Measurements from ENCODE around the gene IVD.
"Not testable (repeated sequence)": the region's sequence is repeated elsewhere in the genome, so short reads cannot be mapped to it uniquely, and the experiment has no call there.

Gene IVD

GRCh38 chr15:40444736-40445135, 39.1 kb downstream of the IVD start:
- Histone ChIP-seq H3K4me3 (ENCODE audit: low read depth in 1 of 5, low read length in 5 of 5) (no peak overlapping the region), H3K9me3 (ENCODE audit: control insufficient read depth in 5 of 5, low read length in 5 of 5) (no peaks in the 10 kb centered on the region), H3K27ac (ENCODE audit: low read depth, low read length) (no peak overlapping the region), H3K9ac (ENCODE audit: low read length in 5 of 5) (no peak overlapping the region), H3K27me3 (ENCODE audit: control insufficient read depth in 5 of 5, insufficient read depth in 4 of 5, low read length in 5 of 5) (no peaks in the 10 kb centered on the region), H3K36me3 (ENCODE audit: control insufficient read depth in 5 of 5, insufficient read depth in 5 of 5, low read length in 5 of 5) (no peaks in the 10 kb centered on the region), H3K4me1 (ENCODE audit: control insufficient read depth in 5 of 5, insufficient read depth in 5 of 5, low read length in 5 of 5) (peaks cover 10 to 43% (median 16%) of the 10 kb centered on the region in 5 donors)

GRCh38 chr15:40445421-40445922, 39.9 kb downstream of the IVD start:
- H3K36me3 ChIP-seq (ENCODE audit: control insufficient read depth in 5 of 5, insufficient read depth in 5 of 5, low read length in 5 of 5) = no peaks in the 10 kb centered on the region
- no peaks in the 10 kb centered on the region for H3K27me3 ChIP-seq (ENCODE audit: control insufficient read depth in 5 of 5, insufficient read depth in 4 of 5, low read length in 5 of 5)
- H3K4me1 ChIP-seq (ENCODE audit: control insufficient read depth in 5 of 5, insufficient read depth in 5 of 5, low read length in 5 of 5) = peaks cover 5 to 36% (median 10%) of the 10 kb centered on the region in 5 donors
- no peaks in the 10 kb centered on the region for H3K9me3 ChIP-seq (ENCODE audit: control insufficient read depth in 5 of 5, low read length in 5 of 5)
- no peak overlapping the region for H3K9ac ChIP-seq (ENCODE audit: low read length in 5 of 5)
- H3K4me3 ChIP-seq (ENCODE audit: low read depth in 1 of 5, low read length in 5 of 5) = no peak overlapping the region
- H3K27ac ChIP-seq (ENCODE audit: low read depth, low read length) = no peak overlapping the region

GRCh38 chr15:40446144-40446543, 40.5 kb downstream of the IVD start:
- H3K9me3 ChIP-seq (ENCODE audit: control insufficient read depth in 5 of 5, low read length in 5 of 5) = no peaks in the 10 kb centered on the region
- no peaks in the 10 kb centered on the region for H3K27me3 ChIP-seq (ENCODE audit: control insufficient read depth in 5 of 5, insufficient read depth in 4 of 5, low read length in 5 of 5)
- no peak overlapping the region for H3K4me3 ChIP-seq (ENCODE audit: low read depth in 1 of 5, low read length in 5 of 5)
- H3K27ac ChIP-seq (ENCODE audit: low read depth, low read length) = no peak overlapping the region
- no peaks in the 10 kb centered on the region for H3K36me3 ChIP-seq (ENCODE audit: control insufficient read depth in 5 of 5, insufficient read depth in 5 of 5, low read length in 5 of 5)
- peaks cover 5 to 36% (median 10%) of the 10 kb centered on the region in 5 donors for H3K4me1 ChIP-seq (ENCODE audit: control insufficient read depth in 5 of 5, insufficient read depth in 5 of 5, low read length in 5 of 5)
- peak overlapping the region in 1 of 5 donors; percentile 49 for H3K9ac ChIP-seq (ENCODE audit: low read length in 5 of 5)

- no peaks in the 10 kb centered on the region for H3K9me3 ChIP-seq (ENCODE audit: control insufficient read depth in 5 of 5, low read length in 5 of 5)
- no peak overlapping the region for H3K27ac ChIP-seq (ENCODE audit: low read depth, low read length)
- no peak overlapping the region for H3K4me3 ChIP-seq (ENCODE audit: low read depth in 1 of 5, low read length in 5 of 5)
- H3K27me3 ChIP-seq (ENCODE audit: control insufficient read depth in 5 of 5, insufficient read depth in 4 of 5, low read length in 5 of 5) = no peaks in the 10 kb centered on the region
- peaks cover 0 to 27% (median 2%) of the 10 kb centered on the region in 5 donors for H3K4me1 ChIP-seq (ENCODE audit: control insufficient read depth in 5 of 5, insufficient read depth in 5 of 5, low read length in 5 of 5)
- no peak overlapping the region for H3K9ac ChIP-seq (ENCODE audit: low read length in 5 of 5)
- H3K36me3 ChIP-seq (ENCODE audit: control insufficient read depth in 5 of 5, insufficient read depth in 5 of 5, low read length in 5 of 5) = no peaks in the 10 kb centered on the region
Measured at GRCh38 chr15:40448354-40448753, 42.8 kb downstream of the IVD start.

GRCh38 chr15:40449275-40449674, 43.7 kb downstream of the IVD start:
- no peak overlapping the region for H3K4me3 ChIP-seq (ENCODE audit: low read depth in 1 of 5, low read length in 5 of 5)
- H3K27me3 ChIP-seq (ENCODE audit: control insufficient read depth in 5 of 5, insufficient read depth in 4 of 5, low read length in 5 of 5) = no peaks in the 10 kb centered on the region
- no peak overlapping the region for H3K9ac ChIP-seq (ENCODE audit: low read length in 5 of 5)
- no peaks in the 10 kb centered on the region for H3K9me3 ChIP-seq (ENCODE audit: control insufficient read depth in 5 of 5, low read length in 5 of 5)
- H3K4me1 ChIP-seq (ENCODE audit: control insufficient read depth in 5 of 5, insufficient read depth in 5 of 5, low read length in 5 of 5) = peaks cover 0 to 24% (median 0%) of the 10 kb centered on the region in 5 donors
- no peaks in the 10 kb centered on the region for H3K36me3 ChIP-seq (ENCODE audit: control insufficient read depth in 5 of 5, insufficient read depth in 5 of 5, low read length in 5 of 5)
- H3K27ac ChIP-seq (ENCODE audit: low read depth, low read length) = no peak overlapping the region

- H3K27me3 ChIP-seq (ENCODE audit: control insufficient read depth in 5 of 5, insufficient read depth in 4 of 5, low read length in 5 of 5) = no peaks in the 10 kb centered on the region
- H3K9me3 ChIP-seq (ENCODE audit: control insufficient read depth in 5 of 5, low read length in 5 of 5) = no peaks in the 10 kb centered on the region
- no peak overlapping the region for H3K9ac ChIP-seq (ENCODE audit: low read length in 5 of 5)
- no peak overlapping the region for H3K27ac ChIP-seq (ENCODE audit: low read depth, low read length)
- no peaks in the 10 kb centered on the region for H3K36me3 ChIP-seq (ENCODE audit: control insufficient read depth in 5 of 5, insufficient read depth in 5 of 5, low read length in 5 of 5)
- H3K4me1 ChIP-seq (ENCODE audit: control insufficient read depth in 5 of 5, insufficient read depth in 5 of 5, low read length in 5 of 5) = peaks cover 0 to 27% (median 7%) of the 10 kb centered on the region in 5 donors
- no peak overlapping the region for H3K4me3 ChIP-seq (ENCODE audit: low read depth in 1 of 5, low read length in 5 of 5)
Measured at GRCh38 chr15:40450047-40450446, 44.5 kb downstream of the IVD start.

GRCh38 chr15:40451527-40452158, 46.0 kb downstream of the IVD start:
- Histone ChIP-seq H3K27ac (ENCODE audit: low read depth, low read length) (no peak overlapping the region), H3K9me3 (ENCODE audit: control insufficient read depth in 5 of 5, low read length in 5 of 5) (no peaks in the 10 kb centered on the region), H3K4me3 (ENCODE audit: low read depth in 1 of 5, low read length in 5 of 5) (no peak overlapping the region), H3K9ac (ENCODE audit: low read length in 5 of 5) (no peak overlapping the region), H3K4me1 (ENCODE audit: control insufficient read depth in 5 of 5, insufficient read depth in 5 of 5, low read length in 5 of 5) (peaks cover 4 to 31% (median 22%) of the 10 kb centered on the region in 5 donors), H3K27me3 (ENCODE audit: control insufficient read depth in 5 of 5, insufficient read depth in 4 of 5, low read length in 5 of 5) (no peaks in the 10 kb centered on the region), H3K36me3 (ENCODE audit: control insufficient read depth in 5 of 5, insufficient read depth in 5 of 5, low read length in 5 of 5) (no peaks in the 10 kb centered on the region)

GRCh38 chr15:40452296-40453090, 46.9 kb downstream of the IVD start:
- Histone ChIP-seq H3K4me1 (ENCODE audit: control insufficient read depth in 5 of 5, insufficient read depth in 5 of 5, low read length in 5 of 5) (peaks cover 5 to 39% (median 30%) of the 10 kb centered on the region in 5 donors), H3K4me3 (ENCODE audit: low read depth in 1 of 5, low read length in 5 of 5) (no peak overlapping the region), H3K36me3 (ENCODE audit: control insufficient read depth in 5 of 5, insufficient read depth in 5 of 5, low read length in 5 of 5) (no peaks in the 10 kb centered on the region), H3K9me3 (ENCODE audit: control insufficient read depth in 5 of 5, low read length in 5 of 5) (no peaks in the 10 kb centered on the region), H3K27ac (ENCODE audit: low read depth, low read length) (no peak overlapping the region), H3K27me3 (ENCODE audit: control insufficient read depth in 5 of 5, insufficient read depth in 4 of 5, low read length in 5 of 5) (no peaks in the 10 kb centered on the region), H3K9ac (ENCODE audit: low read length in 5 of 5) (no peak overlapping the region)

- peaks cover 5 to 40% (median 32%) of the 10 kb centered on the region in 5 donors for H3K4me1 ChIP-seq (ENCODE audit: control insufficient read depth in 5 of 5, insufficient read depth in 5 of 5, low read length in 5 of 5)
Measured at GRCh38 chr15:40453941-40454340, 48.3 kb downstream of the IVD start.

GRCh38 chr15:40454904-40455391, 49.4 kb downstream of the IVD start:
- H3K4me3 ChIP-seq (ENCODE audit: low read depth in 1 of 5, low read length in 5 of 5) = no peak overlapping the region
- no peak overlapping the region for H3K27ac ChIP-seq (ENCODE audit: low read depth, low read length)
- peaks cover 0 to 17% (median 14%) of the 10 kb centered on the region in 5 donors for H3K36me3 ChIP-seq (ENCODE audit: control insufficient read depth in 5 of 5, insufficient read depth in 5 of 5, low read length in 5 of 5)
- peaks cover 5 to 40% (median 32%) of the 10 kb centered on the region in 5 donors for H3K4me1 ChIP-seq (ENCODE audit: control insufficient read depth in 5 of 5, insufficient read depth in 5 of 5, low read length in 5 of 5)
- H3K27me3 ChIP-seq (ENCODE audit: control insufficient read depth in 5 of 5, insufficient read depth in 4 of 5, low read length in 5 of 5) = no peaks in the 10 kb centered on the region
- no peak overlapping the region for H3K9ac ChIP-seq (ENCODE audit: low read length in 5 of 5)
- H3K9me3 ChIP-seq (ENCODE audit: control insufficient read depth in 5 of 5, low read length in 5 of 5) = no peaks in the 10 kb centered on the region

More at GRCh38 chr15:40453941-40454340, 48.3 kb downstream of the IVD start:
- not testable (repeated sequence) for H3K36me3 ChIP-seq (ENCODE audit: control insufficient read depth in 5 of 5, insufficient read depth in 5 of 5, low read length in 5 of 5); H3K27ac ChIP-seq (ENCODE audit: low read depth, low read length); H3K4me3 ChIP-seq (ENCODE audit: low read depth in 1 of 5, low read length in 5 of 5); H3K9me3 ChIP-seq (ENCODE audit: control insufficient read depth in 5 of 5, low read length in 5 of 5); H3K9ac ChIP-seq (ENCODE audit: low read length in 5 of 5); H3K27me3 ChIP-seq (ENCODE audit: control insufficient read depth in 5 of 5, insufficient read depth in 4 of 5, low read length in 5 of 5)

All from subcutaneous abdominal adipose tissue (tissue), 5 donors.